Cardiac fibroblast (primary cell): ENCODE results near the gene SSH3.

Experiments used
- DNase-seq, 2 donors: peaks; one replicate each; pipeline versions ENCODE4 v3.0.0 to v3.0.0-alpha.2; 2010; ENCODE audit warnings: low read depth in 2 of 2
- H3K4me3 ChIP-seq, 2 donors: replicated peaks in 1 of 2; 1 replicate in 1 of 2; 2 replicates in 1 of 2; pipeline ENCODE4 v1.5.1; 2011; ENCODE audit warnings: low read depth in 2 of 2, low read length in 2 of 2, mild to moderate bottlenecking in 2 of 2, moderate library complexity in 1 of 2
- CTCF ChIP-seq: IDR thresholded peaks from one replicate; pipeline ENCODE4 v1.5.1; 2011; ENCODE audit warnings: low read depth, mild to moderate bottlenecking, low read length, inconsistent platforms

Gene SSH3

GRCh38 chr11:67345247-67345919 is 42.1 kb downstream of the SSH3 start:
- no peak overlapping the region for H3K4me3 ChIP-seq
- TF ChIP-seq CTCF: no peak
- no peak for DNase-seq

- peak; percentile 77 to 82 for DNase-seq
Measured at GRCh38 chr11:67345920-67346819, 42.8 kb downstream of the SSH3 start.

GRCh38 chr11:67347964-67348749 is 44.8 kb downstream of the SSH3 start:
- TF ChIP-seq CTCF: no peak
- DNase-seq: no peak
- H3K4me3 ChIP-seq: no peak overlapping the region

More at GRCh38 chr11:67345920-67346819, 42.8 kb downstream of the SSH3 start:
- TF ChIP-seq CTCF: peak; percentile 90
- no peak overlapping the region for H3K4me3 ChIP-seq

- DNase-seq: no peak
- H3K4me3 ChIP-seq: no peak overlapping the region
Measured at GRCh38 chr11:67349036-67349435, 45.7 kb downstream of the SSH3 start.

GRCh38 chr11:67349457-67349856 is 46.1 kb downstream of the SSH3 start:
- TF ChIP-seq CTCF: no peak
- no peak for DNase-seq
- H3K4me3 ChIP-seq: no peak overlapping the region

More at GRCh38 chr11:67349036-67349435, 45.7 kb downstream of the SSH3 start:
- no peak for TF ChIP-seq CTCF

GRCh38 chr11:67349928-67350465 is 46.7 kb downstream of the SSH3 start:
- H3K4me3 ChIP-seq: no peak overlapping the region
- no peak for TF ChIP-seq CTCF
- no peak for DNase-seq
